SH-SY5Y (cell line): ENCODE measurements around the gene RACK1.

Source experiments
- GATA2 ChIP-seq: IDR thresholded peaks from 2 replicates; pipeline ENCODE4 v1.6.1; 2011; ENCODE audit warnings: mild to moderate bottlenecking, low read depth, low read length
- GATA3 ChIP-seq: IDR thresholded peaks from 2 replicates; pipeline ENCODE4 v1.6.1; 2011; ENCODE audit warnings: low read depth, mild to moderate bottlenecking, low read length, moderate library complexity

DNA sequence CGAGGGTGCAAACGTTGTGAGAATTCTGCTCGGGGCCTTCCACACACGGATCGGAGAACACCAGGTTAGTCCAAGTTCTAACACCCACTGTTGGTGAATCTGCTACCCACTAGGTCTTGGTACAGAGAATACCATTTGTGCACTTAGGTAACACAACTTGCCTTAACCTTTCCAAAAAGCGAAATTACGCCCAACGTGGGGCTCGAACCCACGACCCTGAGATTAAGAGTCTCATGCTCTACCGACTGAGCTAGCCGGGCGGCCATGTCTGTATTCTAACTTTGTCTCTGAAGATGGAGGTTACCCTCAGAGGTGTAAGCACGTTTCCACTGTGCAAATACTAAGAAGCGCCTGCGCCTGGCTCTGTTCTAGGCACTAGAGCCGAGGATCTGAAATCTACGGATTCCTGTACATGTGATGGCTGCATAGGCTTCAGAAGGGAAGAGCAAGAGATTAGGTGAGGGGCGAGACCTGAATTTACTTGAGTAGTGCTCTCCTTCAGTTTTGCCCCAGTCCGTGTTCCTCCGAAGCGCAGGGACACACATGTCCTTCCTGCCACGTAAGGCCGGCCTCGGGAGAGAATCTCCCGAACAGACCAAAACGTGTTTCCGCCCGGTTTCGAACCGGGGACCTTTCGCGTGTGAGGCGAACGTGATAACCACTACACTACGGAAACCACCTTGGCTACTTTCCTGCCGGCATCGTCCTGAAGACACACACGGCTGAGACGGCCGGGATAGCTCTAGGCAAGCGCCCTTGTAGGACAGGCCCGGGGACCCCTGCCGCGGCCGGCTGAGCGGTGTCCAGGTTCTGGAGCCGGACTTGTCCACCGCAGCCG lies 21.7 kb downstream of the RACK1 start:
- TF ChIP-seq GATA2 (no peak), GATA3 (no peak)
